Caco-2 (cell line): Measurements from ENCODE around the gene MAP1B. TPM values are rescaled to one million over a fixed set of nuclear protein-coding genes. Genes with fewer than 3 reads are reported as not detected.

Source experiments
- BruUV-seq: library from RNA; stranded (reverse); fragments of 400-500 nt; replicated peaks from 2 replicates; lab custom pipeline; 2021; lab: Mats Ljungman, UMichigan
- CTCF ChIA-PET: fragments of 300-600 bp; sonication (Branson Sonifier 250); formaldehyde crosslinking; loops from one replicate; lab custom pipeline; 2022; ENCODE audit warnings: antibody characterized with exemption; lab: Charles Lee
- POLR2A ChIA-PET: fragments of 300-600 bp; sonication (Branson Sonifier 250); formaldehyde crosslinking; loops from one replicate; lab custom pipeline; 2022; ENCODE audit warnings: antibody characterized with exemption; lab: Charles Lee
- DNase-seq, 2 experiments: peaks; one replicate each; pipeline versions ENCODE4 v3.0.0 to v3.0.0-alpha.2; 2020 to 2022
- H3K27me3 ChIP-seq: replicated peaks from 2 replicates; pipeline ENCODE4 v1.6.0; 2011; ENCODE audit warnings: low read length; ENCODE audit not compliant: control insufficient read depth, insufficient read depth
- H3K36me3 ChIP-seq: 2 replicates; pipeline ENCODE4 v1.5.1; 2011; ENCODE audit warnings: low read length; ENCODE audit not compliant: control insufficient read depth, insufficient read depth
- H3K4me1 ChIP-seq: fragments of 250-450 bp; sonication (Bioruptor Pico); 2 replicates; pipeline ENCODE4 v1.5.1; 2020; ENCODE audit warnings: mild to moderate bottlenecking
- H3K4me3 ChIP-seq: 2 replicates; pipeline ENCODE4 v1.5.1; 2011; ENCODE audit warnings: low read depth, mild to moderate bottlenecking, control low read depth, low read length
- H3K9me3 ChIP-seq: fragments of 250-450 bp; sonication (Bioruptor Pico); 2 replicates; pipeline ENCODE4 v1.5.1; 2020; ENCODE audit warnings: mild to moderate bottlenecking, moderate library complexity
- H3K27ac Mint-ChIP-seq: one replicate; pipeline ENCODE4 v1.8.0; 2022; ENCODE audit warnings: mixed read lengths; ENCODE audit not compliant: unreplicated experiment
- H3K27me3 Mint-ChIP-seq: one replicate; pipeline ENCODE4 v1.8.0; 2022; ENCODE audit warnings: mixed read lengths; ENCODE audit not compliant: insufficient read depth, unreplicated experiment
- H3K36me3 Mint-ChIP-seq: one replicate; pipeline ENCODE4 v1.8.0; 2022; ENCODE audit warnings: mild to moderate bottlenecking, mixed read lengths; ENCODE audit not compliant: insufficient read depth, unreplicated experiment
- H3K4me1 Mint-ChIP-seq: one replicate; pipeline ENCODE4 v1.8.0; 2022; ENCODE audit warnings: low read depth, mixed read lengths; ENCODE audit not compliant: unreplicated experiment
- H3K4me3 Mint-ChIP-seq: one replicate; pipeline ENCODE4 v1.8.0; 2022; ENCODE audit warnings: mild to moderate bottlenecking, moderate library complexity, mixed read lengths; ENCODE audit not compliant: unreplicated experiment
- H3K9me3 Mint-ChIP-seq: one replicate; pipeline ENCODE4 v1.8.0; 2022; ENCODE audit warnings: mixed read lengths; ENCODE audit not compliant: unreplicated experiment
- intact Hi-C: fragments of 100-400 bp; cut with micrococcal nuclease; formaldehyde crosslinking; loops from one replicate; pipeline ENCODE4 v1.10.0; 2022; ENCODE audit not compliant: unreplicated experiment
- total RNA-seq: library from RNA; stranded (reverse); gene quantifications from 2 replicates; pipeline ENCODE4 v1.2.3, GENCODE V29; 2022
- TF ChIP-seq, protein P1 (sequence below), 2 experiments: fragments of 200-600 bp in 1 of 2; IDR thresholded peaks; 1 replicate in 1 of 2; 2 replicates in 1 of 2; pipeline versions ENCODE4 v1.5.1 to v1.8.0; 2011 to 2022; ENCODE audit warnings: antibody characterized with exemption in 1 of 2, control low read depth in 1 of 2, inconsistent platforms in 1 of 2, low read depth in 1 of 2, low read length in 1 of 2, mild to moderate bottlenecking in 1 of 2, moderate library complexity in 1 of 2; ENCODE audit not compliant: insufficient read depth in 1 of 2, severe bottlenecking in 1 of 2, unreplicated experiment in 1 of 2

Gene MAP1B
- total RNA-seq, 1 experiment from 2014 or later, result 0.66 TPM

DNA sequence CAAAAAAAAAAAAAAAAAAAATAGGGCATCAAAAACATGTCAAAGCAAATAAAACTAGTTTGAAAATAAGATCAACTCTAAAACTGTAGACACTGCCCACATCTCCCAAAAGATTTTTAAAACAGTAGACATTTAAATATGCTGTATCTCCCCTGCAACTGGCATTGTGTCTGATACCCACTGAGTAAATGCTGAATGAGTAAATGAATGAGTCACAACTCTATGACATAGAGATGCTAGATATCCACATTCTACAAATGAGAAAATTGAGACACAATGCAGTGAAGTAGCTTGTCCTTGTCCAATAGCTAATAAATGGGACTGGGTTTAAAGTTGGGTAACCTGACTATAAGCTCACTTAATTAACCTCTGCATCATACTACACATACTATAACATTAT is 14.1 kb upstream of the MAP1B start:
- no peak overlapping the region for H3K4me3 ChIP-seq
- no TSS peak for BruUV-seq
- Mint-ChIP-seq H3K27ac (no peak overlapping the region), H3K4me1 (peaks cover 7% of the 10 kb centered on the region), H3K9me3 (peaks cover 20% of the 10 kb centered on the region), H3K36me3 (peaks cover 9% of the 10 kb centered on the region), H3K27me3 (peaks cover 24% of the 10 kb centered on the region), H3K4me3 (no peak overlapping the region)
- no peak for DNase-seq
- TF ChIP-seq, protein P1, sequence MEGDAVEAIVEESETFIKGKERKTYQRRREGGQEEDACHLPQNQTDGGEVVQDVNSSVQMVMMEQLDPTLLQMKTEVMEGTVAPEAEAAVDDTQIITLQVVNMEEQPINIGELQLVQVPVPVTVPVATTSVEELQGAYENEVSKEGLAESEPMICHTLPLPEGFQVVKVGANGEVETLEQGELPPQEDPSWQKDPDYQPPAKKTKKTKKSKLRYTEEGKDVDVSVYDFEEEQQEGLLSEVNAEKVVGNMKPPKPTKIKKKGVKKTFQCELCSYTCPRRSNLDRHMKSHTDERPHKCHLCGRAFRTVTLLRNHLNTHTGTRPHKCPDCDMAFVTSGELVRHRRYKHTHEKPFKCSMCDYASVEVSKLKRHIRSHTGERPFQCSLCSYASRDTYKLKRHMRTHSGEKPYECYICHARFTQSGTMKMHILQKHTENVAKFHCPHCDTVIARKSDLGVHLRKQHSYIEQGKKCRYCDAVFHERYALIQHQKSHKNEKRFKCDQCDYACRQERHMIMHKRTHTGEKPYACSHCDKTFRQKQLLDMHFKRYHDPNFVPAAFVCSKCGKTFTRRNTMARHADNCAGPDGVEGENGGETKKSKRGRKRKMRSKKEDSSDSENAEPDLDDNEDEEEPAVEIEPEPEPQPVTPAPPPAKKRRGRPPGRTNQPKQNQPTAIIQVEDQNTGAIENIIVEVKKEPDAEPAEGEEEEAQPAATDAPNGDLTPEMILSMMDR (IDR thresholded peaks at IDR 0.05; ENCODE audit: insufficient read depth in 1 of 2, low read depth in 1 of 2, low read length in 1 of 2, severe bottlenecking in 1 of 2, unreplicated experiment in 1 of 2), result no peak
- H3K36me3 ChIP-seq, result no peaks in the 10 kb centered on the region
- POLR2A ChIA-PET, result no interaction called here
- H3K9me3 ChIP-seq, result no peaks in the 10 kb centered on the region
- intact Hi-C loops, result no loop called here
- H3K4me1 ChIP-seq, result no peaks in the 10 kb centered on the region
- CTCF ChIA-PET, result interaction anchor here (0.6 kb wide), 1 partner anchor 128 kb away, joined by 4 read pairs; no protein-coding TSS in a partner anchor
- no peaks in the 10 kb centered on the region for H3K27me3 ChIP-seq

DNA sequence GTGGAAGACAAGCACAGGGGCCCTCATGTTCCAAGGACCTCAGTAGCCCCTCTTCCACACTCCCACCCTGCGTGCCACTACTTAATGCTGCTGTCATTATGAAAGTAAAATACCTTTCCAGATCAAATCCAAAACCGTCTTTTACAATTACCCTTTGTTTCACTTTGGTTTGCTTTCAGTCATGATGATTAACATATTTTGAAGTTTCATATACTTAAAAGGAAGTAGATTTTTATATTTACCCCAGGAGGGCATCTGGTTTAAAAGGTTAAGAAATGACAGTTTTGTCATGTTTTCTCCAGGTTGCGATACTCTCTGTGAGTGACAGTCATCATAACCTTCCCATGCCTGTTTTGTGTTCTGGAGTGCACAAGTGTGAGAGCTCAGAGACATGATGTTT is 13.5 kb upstream of the MAP1B start:
- no peaks in the 10 kb centered on the region for H3K4me1 ChIP-seq
- CTCF ChIA-PET, result no interaction called here
- POLR2A ChIA-PET, result no interaction called here
- DNase-seq, result no peak
- H3K4me3 ChIP-seq, result no peak overlapping the region
- no peaks in the 10 kb centered on the region for H3K36me3 ChIP-seq
- Mint-ChIP-seq H3K4me3 (no peak overlapping the region), H3K36me3 (peaks cover 9% of the 10 kb centered on the region), H3K27ac (no peak overlapping the region), H3K9me3 (peaks cover 20% of the 10 kb centered on the region), H3K27me3 (peaks cover 27% of the 10 kb centered on the region), H3K4me1 (peaks cover 7% of the 10 kb centered on the region)
- BruUV-seq, result no TSS peak
- TF ChIP-seq, protein P1 (IDR thresholded peaks at IDR 0.05; ENCODE audit: insufficient read depth in 1 of 2, low read depth in 1 of 2, low read length in 1 of 2, severe bottlenecking in 1 of 2, unreplicated experiment in 1 of 2), result no peak
- intact Hi-C loops, result no loop called here
- no peaks in the 10 kb centered on the region for H3K9me3 ChIP-seq
- H3K27me3 ChIP-seq, result no peaks in the 10 kb centered on the region

DNA sequence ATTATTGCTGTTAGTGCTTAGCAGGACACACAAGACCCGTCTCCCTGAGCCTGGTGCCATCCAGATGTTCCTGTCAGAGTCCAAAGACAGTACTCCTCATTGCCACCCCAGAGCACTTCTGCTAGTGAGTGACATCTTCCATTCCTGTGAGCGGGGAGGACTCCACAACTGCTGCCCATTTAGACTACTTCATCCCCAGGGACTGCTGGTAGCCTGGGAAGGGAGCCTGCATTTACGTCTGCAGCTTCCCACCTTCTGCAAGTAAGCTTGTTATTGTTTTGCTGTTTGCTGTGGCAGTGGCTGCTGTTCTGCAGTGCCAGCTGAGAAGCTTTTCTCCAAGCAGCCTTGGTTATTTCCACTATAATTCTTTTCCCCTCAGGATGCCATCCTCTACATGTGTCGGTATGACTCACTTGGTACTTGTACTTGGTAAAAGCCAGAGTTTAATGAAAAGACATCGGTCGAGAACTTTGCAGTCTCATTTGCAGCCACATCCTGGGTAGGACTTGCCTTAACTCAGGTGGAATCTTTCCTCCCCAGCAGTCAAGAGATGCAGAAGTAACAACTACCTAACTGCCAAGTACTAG is 10.6 kb upstream of the MAP1B start:
- Histone ChIP-seq H3K4me1 (no peaks in the 10 kb centered on the region), H3K4me3 (no peak overlapping the region), H3K9me3 (no peaks in the 10 kb centered on the region), H3K27me3 (no peaks in the 10 kb centered on the region), H3K36me3 (no peaks in the 10 kb centered on the region)
- DNase-seq, result no peak
- TF ChIP-seq, protein P1 (IDR thresholded peaks at IDR 0.05; ENCODE audit: insufficient read depth in 1 of 2, low read depth in 1 of 2, low read length in 1 of 2, severe bottlenecking in 1 of 2, unreplicated experiment in 1 of 2), result no peak
- Mint-ChIP-seq H3K4me3 (no peak overlapping the region), H3K4me1 (no peaks in the 10 kb centered on the region), H3K36me3 (no peaks in the 10 kb centered on the region), H3K9me3 (peaks cover under 1% of the 10 kb centered on the region), H3K27ac (no peak overlapping the region), H3K27me3 (peaks cover 32% of the 10 kb centered on the region)
- no TSS peak for BruUV-seq
- CTCF ChIA-PET, result no interaction called here
- POLR2A ChIA-PET, result no interaction called here
- intact Hi-C loops, result no loop called here
